CD14-positive monocyte (primary cell): Measurements from ENCODE around the gene NAXD. TPM values are rescaled to one million over a fixed set of nuclear protein-coding genes. Genes with fewer than 3 reads are reported as not detected.
A peak's percentile ranks its signal among the peaks of the same experiment; 100 is the strongest.

Source experiments
- DNase-seq, 3 donors: peaks; one replicate each; pipeline ENCODE4 v3.0.0-alpha.2; 2011 to 2022
- H2AFZ ChIP-seq: 2 replicates; pipeline ENCODE4 v1.6.0; 2012; ENCODE audit warnings: mild to moderate bottlenecking, low read depth, low read length, inconsistent platforms; ENCODE audit not compliant: insufficient read depth, poor library complexity, severe bottlenecking
- H3K27ac ChIP-seq, 2 donors: 1 replicate in 1 of 2; 2 replicates in 1 of 2; pipeline ENCODE4 v1.5.1; 2012 to 2013; ENCODE audit warnings: low read length in 2 of 2, control low read depth in 1 of 2, inconsistent platforms in 1 of 2, low read depth in 1 of 2, mild to moderate bottlenecking in 1 of 2
- H3K27me3 ChIP-seq, 2 donors: one replicate each; pipeline versions ENCODE4 v1.6.0 to v1.6.1; 2011 to 2013; ENCODE audit warnings: low read length in 2 of 2; ENCODE audit not compliant: control insufficient read depth in 2 of 2, insufficient read depth in 2 of 2
- H3K36me3 ChIP-seq, 2 donors: replicated peaks in 1 of 2; 1 replicate in 1 of 2; 2 replicates in 1 of 2; pipeline versions ENCODE4 v1.5.1 to v1.6.1; 2012 to 2013; ENCODE audit warnings: low read length in 2 of 2, control low read depth in 1 of 2, inconsistent platforms in 1 of 2, mild to moderate bottlenecking in 1 of 2; ENCODE audit not compliant: insufficient read depth in 2 of 2, control insufficient read depth in 1 of 2
- H3K4me1 ChIP-seq, 2 donors: 1 replicate in 1 of 2; 2 replicates in 1 of 2; pipeline versions ENCODE4 v1.5.1 to v1.6.1; 2012 to 2013; ENCODE audit warnings: low read length in 2 of 2, control low read depth in 1 of 2, inconsistent platforms in 1 of 2, mild to moderate bottlenecking in 1 of 2, moderate library complexity in 1 of 2; ENCODE audit not compliant: insufficient read depth in 2 of 2, control insufficient read depth in 1 of 2
- H3K4me2 ChIP-seq: replicated peaks from 2 replicates; pipeline ENCODE3; 2012; ENCODE audit warnings: low read length, moderate library complexity, mild to moderate bottlenecking; ENCODE audit not compliant: poor library complexity, severe bottlenecking; ENCODE audit errors: extremely low read depth
- H3K4me3 ChIP-seq, 3 experiments: fragments of 200-600 bp in 1 of 3; sonication (generic) in 1 of 3; replicated peaks in 1 of 3; 1 replicate in 2 of 3; 2 replicates in 1 of 3; pipeline ENCODE4 v1.5.1; 2011 to 2013; ENCODE audit warnings: low read length in 3 of 3, mild to moderate bottlenecking in 3 of 3, control low read depth in 2 of 3, low read depth in 2 of 3, inconsistent platforms in 1 of 3, moderate library complexity in 1 of 3
- H3K79me2 ChIP-seq: 2 replicates; pipeline ENCODE4 v1.6.0; 2012; ENCODE audit warnings: mild to moderate bottlenecking, control low read depth, inconsistent platforms, low read length, moderate library complexity; ENCODE audit not compliant: insufficient read depth
- H3K9ac ChIP-seq: 2 replicates; pipeline ENCODE4 v1.6.0; 2017; ENCODE audit warnings: low read length, mild to moderate bottlenecking; ENCODE audit not compliant: insufficient read depth, poor library complexity, severe bottlenecking
- H3K9me3 ChIP-seq, 2 donors: replicated peaks in 1 of 2; 1 replicate in 1 of 2; 2 replicates in 1 of 2; pipeline versions ENCODE4 v1.5.1 to v1.6.1; 2012 to 2013; ENCODE audit warnings: low read length in 2 of 2, control low read depth in 1 of 2; ENCODE audit not compliant: control insufficient read depth in 1 of 2, insufficient read depth in 1 of 2
- H4K20me1 ChIP-seq: 2 replicates; pipeline ENCODE4 v1.6.0; 2012; ENCODE audit warnings: mild to moderate bottlenecking, low read length, control low read depth, moderate library complexity; ENCODE audit not compliant: insufficient read depth
- H3K27ac Mint-ChIP-seq, 7 donors: one replicate each; pipeline ENCODE4 v1.8.0; 2020; ENCODE audit warnings: mild to moderate bottlenecking in 7 of 7, mixed read lengths in 7 of 7, moderate library complexity in 6 of 7, inconsistent platforms in 2 of 7
- H3K27me3 Mint-ChIP-seq, 3 donors: one replicate each; pipeline ENCODE4 v1.8.0; 2021 to 2022; ENCODE audit warnings: low read depth in 3 of 3, mild to moderate bottlenecking in 3 of 3, mixed read lengths in 3 of 3, moderate library complexity in 3 of 3, inconsistent platforms in 1 of 3
- H3K36me3 Mint-ChIP-seq, 2 donors: one replicate each; pipeline ENCODE4 v1.8.0; 2020; ENCODE audit warnings: mixed read lengths in 2 of 2, inconsistent platforms in 1 of 2, mild to moderate bottlenecking in 1 of 2
- H3K4me1 Mint-ChIP-seq: one replicate; pipeline ENCODE4 v1.8.0; 2020; ENCODE audit warnings: mild to moderate bottlenecking, mixed read lengths
- H3K4me3 Mint-ChIP-seq, 2 donors: one replicate each; pipeline ENCODE4 v1.8.0; 2020; ENCODE audit warnings: mild to moderate bottlenecking in 2 of 2, mixed read lengths in 2 of 2, moderate library complexity in 1 of 2
- H3K9me3 Mint-ChIP-seq, 7 donors: one replicate each; pipeline ENCODE4 v1.8.0; 2020 to 2022; ENCODE audit warnings: mixed read lengths in 7 of 7, mild to moderate bottlenecking in 6 of 7, moderate library complexity in 6 of 7, inconsistent platforms in 2 of 7
- WGBS: methylation state at CpG from one replicate; pipeline ENCODE4 v1.1.5; 2013; ENCODE audit warnings: missing lambda C conversion rate; ENCODE audit not compliant: insufficient coverage; 5-methylcytosine and 5-hydroxymethylcytosine counted together
- intact Hi-C, 2 donors: fragments of 100-400 bp; cut with micrococcal nuclease; formaldehyde crosslinking; loops; one replicate each; pipeline versions ENCODE4 v1.15.0 to v1.15.1; 2023
- polyA plus RNA-seq, 3 donors: library from polyadenylated mRNA; depleted of rRNA in 1 of 3; unstranded in 2 of 3; stranded (reverse) in 1 of 3; fragments of 300-500 nt in 2 of 3; fragments of >200 nt in 1 of 3; fragmentation: Illumina TruSeq in 2 of 3; gene quantifications; 1 replicate in 2 of 3; 2 replicates in 1 of 3; pipeline ENCODE4 v1.2.3, GENCODE V29; 2012 to 2021
- TF ChIP-seq, protein P1 (sequence below): fragments of 200-600 bp; IDR thresholded peaks from one replicate; pipeline ENCODE4 v1.8.0; 2022; ENCODE audit warnings: antibody characterized with exemption, mild to moderate bottlenecking

The NAXD gene
- polyA plus RNA-seq, 3 donors = 7.4 to 22.8 (median 8.5) TPM

DNA sequence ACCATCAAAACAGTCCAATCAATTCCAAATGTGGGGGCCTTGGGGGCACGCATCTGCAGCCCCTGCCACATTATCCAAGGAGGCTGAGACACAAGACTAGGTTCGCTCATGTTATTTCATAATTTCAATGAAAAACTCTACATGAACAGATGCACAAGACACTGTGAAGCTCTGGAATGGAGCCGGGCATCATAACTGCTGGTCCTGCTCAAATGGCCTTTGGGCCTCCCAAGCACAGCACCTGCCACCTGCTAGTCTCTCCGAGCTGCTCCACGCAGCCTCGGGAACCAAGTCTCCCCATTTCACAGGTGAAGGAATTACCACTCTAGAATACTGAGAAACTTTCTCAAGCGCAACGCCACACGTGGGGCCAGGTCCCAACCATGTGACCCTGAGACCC lies 73.7 kb downstream of the NAXD start:
- H3K36me3 ChIP-seq = peaks cover 63 to 87% of the 10 kb centered on the region in 2 donors
- no peak overlapping the region for H3K4me3 Mint-ChIP-seq

More for the DNA sequence above, 73.7 kb downstream of the NAXD start:
- Histone ChIP-seq H3K4me1 (no peaks in the 10 kb centered on the region), H2AFZ (no peak overlapping the region), H3K27ac (peak overlapping the region in 1 of 2 donors; percentile 43), H3K4me3 (no peak overlapping the region), H4K20me1 (no peaks in the 10 kb centered on the region), H3K79me2 (peaks cover 10% of the 10 kb centered on the region), H3K27me3 (no peaks in the 10 kb centered on the region), H3K9ac (no peak overlapping the region), H3K4me2 (no peak overlapping the region), H3K9me3 (no peaks in the 10 kb centered on the region)
- WGBS = 98% methylated on average over 3 of the region's 9 CpGs
- intact Hi-C loops = no loop called here
- DNase-seq = no peak
- peak overlapping the region in 1 of 7 donors; percentile 37 for H3K27ac Mint-ChIP-seq
- H3K36me3 Mint-ChIP-seq = peaks cover 62 to 80% of the 10 kb centered on the region in 2 donors
- H3K27me3 Mint-ChIP-seq = no peaks in the 10 kb centered on the region
- peaks cover 0 to 2% (median 0%) of the 10 kb centered on the region in 7 donors for H3K9me3 Mint-ChIP-seq
- no peaks in the 10 kb centered on the region for H3K4me1 Mint-ChIP-seq
- TF ChIP-seq, protein P1, sequence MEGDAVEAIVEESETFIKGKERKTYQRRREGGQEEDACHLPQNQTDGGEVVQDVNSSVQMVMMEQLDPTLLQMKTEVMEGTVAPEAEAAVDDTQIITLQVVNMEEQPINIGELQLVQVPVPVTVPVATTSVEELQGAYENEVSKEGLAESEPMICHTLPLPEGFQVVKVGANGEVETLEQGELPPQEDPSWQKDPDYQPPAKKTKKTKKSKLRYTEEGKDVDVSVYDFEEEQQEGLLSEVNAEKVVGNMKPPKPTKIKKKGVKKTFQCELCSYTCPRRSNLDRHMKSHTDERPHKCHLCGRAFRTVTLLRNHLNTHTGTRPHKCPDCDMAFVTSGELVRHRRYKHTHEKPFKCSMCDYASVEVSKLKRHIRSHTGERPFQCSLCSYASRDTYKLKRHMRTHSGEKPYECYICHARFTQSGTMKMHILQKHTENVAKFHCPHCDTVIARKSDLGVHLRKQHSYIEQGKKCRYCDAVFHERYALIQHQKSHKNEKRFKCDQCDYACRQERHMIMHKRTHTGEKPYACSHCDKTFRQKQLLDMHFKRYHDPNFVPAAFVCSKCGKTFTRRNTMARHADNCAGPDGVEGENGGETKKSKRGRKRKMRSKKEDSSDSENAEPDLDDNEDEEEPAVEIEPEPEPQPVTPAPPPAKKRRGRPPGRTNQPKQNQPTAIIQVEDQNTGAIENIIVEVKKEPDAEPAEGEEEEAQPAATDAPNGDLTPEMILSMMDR = no peak

Other genes starting within 250 kb of the NAXD start
- gene RAB20, start 53.8 kb upstream of the NAXD start, polyA plus RNA-seq = 10 to 100 TPM; 37.8 to 77.5 (median 43.1) TPM
- gene CARS2, start 90.6 kb downstream of the NAXD start, polyA plus RNA-seq = 100 to 1,000 TPM; 130 to 305 (median 227) TPM
- 100 to 1,000 TPM in 1 of 3 donors, 10 to 100 TPM in 1, 1 to 10 TPM in 1; 8.4 to 128 (median 11.8) TPM for gene ING1, start 98.2 kb downstream of the NAXD start, polyA plus RNA-seq